SK-N-SH treated with all-trans-retinoic acid at 6 μM for 48 hours (cell line): ENCODE data around the gene NFXL1.

Experiments used
- ATAC-seq: fragments of 200-7000 bp; cut with Tn5 transposase; 3 replicates; pipeline ENCODE4 v1.9.1; 2020; ENCODE audit warnings: mild to moderate bottlenecking, moderate library complexity
- ARNTL ChIP-seq: fragments of 450-650 bp; formaldehyde crosslinking; IDR thresholded peaks from 2 replicates; pipeline ENCODE4 v1.5.0; 2020; ENCODE audit warnings: low read depth, mild to moderate bottlenecking, moderate library complexity, borderline replicate concordance
- BACH2 ChIP-seq: fragments of 250-450 bp; sonication (Bioruptor Pico); IDR thresholded peaks from 2 replicates; pipeline ENCODE4 v1.9.0; 2021; ENCODE audit warnings: mild to moderate bottlenecking, borderline replicate concordance
- CSDC2 ChIP-seq: fragments of 250-450 bp; sonication (Bioruptor Pico); IDR thresholded peaks from 2 replicates; pipeline ENCODE4 v1.5.0; 2020; ENCODE audit warnings: mild to moderate bottlenecking, moderate library complexity
- CSRNP3 ChIP-seq: fragments of 250-450 bp; sonication (Bioruptor Pico); IDR thresholded peaks from 2 replicates; pipeline ENCODE4 v1.5.1; 2021; ENCODE audit warnings: mild to moderate bottlenecking, moderate library complexity
- ESRRG ChIP-seq: fragments of 250-450 bp; sonication (Bioruptor Pico); IDR thresholded peaks from 2 replicates; pipeline ENCODE4 v1.6.1; 2021; ENCODE audit warnings: mild to moderate bottlenecking
- GLIS3 ChIP-seq: fragments of 250-450 bp; sonication (Bioruptor Pico); IDR thresholded peaks from 2 replicates; pipeline ENCODE4 v1.5.0; 2020; ENCODE audit warnings: mild to moderate bottlenecking, moderate library complexity
- ISL1 ChIP-seq: fragments of 250-450 bp; sonication (Bioruptor Pico); IDR thresholded peaks from 2 replicates; pipeline ENCODE4 v2.1.2; 2022; ENCODE audit warnings: mild to moderate bottlenecking, moderate library complexity
- OSR1 ChIP-seq: fragments of 250-450 bp; sonication (Bioruptor Pico); IDR thresholded peaks from 2 replicates; pipeline ENCODE4 v1.8.0; 2022; ENCODE audit warnings: moderate library complexity, mild to moderate bottlenecking, inconsistent platforms
- POU6F1 ChIP-seq: fragments of 250-450 bp; sonication (Bioruptor Pico); IDR thresholded peaks from 2 replicates; pipeline ENCODE4 v1.8.0; 2021; ENCODE audit warnings: low read depth, mild to moderate bottlenecking, moderate library complexity, borderline replicate concordance
- PPARA ChIP-seq: fragments of 250-450 bp; sonication (Bioruptor Pico); IDR thresholded peaks from 2 replicates; pipeline ENCODE4 v1.5.0; 2020; ENCODE audit warnings: mild to moderate bottlenecking, borderline replicate concordance
- RARB ChIP-seq: fragments of 250-450 bp; sonication (Bioruptor Pico); IDR thresholded peaks from 2 replicates; pipeline ENCODE4 v1.8.0; 2021; ENCODE audit warnings: mild to moderate bottlenecking, moderate library complexity
- SNAI2 ChIP-seq: fragments of 250-450 bp; sonication (Bioruptor Pico); IDR thresholded peaks from 2 replicates; pipeline ENCODE4 v1.5.0; 2020; ENCODE audit warnings: mild to moderate bottlenecking, moderate library complexity
- TCF4 ChIP-seq: fragments of 250-450 bp; sonication (Bioruptor Pico); IDR thresholded peaks from 2 replicates; pipeline ENCODE4 v1.8.0; 2021; ENCODE audit warnings: mild to moderate bottlenecking, moderate library complexity, borderline replicate concordance
- TOX ChIP-seq: fragments of 250-450 bp; sonication (Bioruptor Pico); IDR thresholded peaks from 2 replicates; pipeline ENCODE4 v1.8.0; 2021; ENCODE audit warnings: mild to moderate bottlenecking, moderate library complexity, borderline replicate concordance
- ZC3H10 ChIP-seq: fragments of 250-450 bp; sonication (Bioruptor Pico); IDR thresholded peaks from 2 replicates; pipeline ENCODE4 v1.5.1; 2021; ENCODE audit warnings: mild to moderate bottlenecking, moderate library complexity
- ZFP3 ChIP-seq: fragments of 250-450 bp; sonication (Bioruptor Pico); IDR thresholded peaks from 2 replicates; pipeline ENCODE4 v1.5.0; 2020; ENCODE audit warnings: mild to moderate bottlenecking, moderate library complexity
- ZFP30 ChIP-seq: fragments of 450-650 bp; formaldehyde crosslinking; IDR thresholded peaks from 2 replicates; pipeline ENCODE4 v1.5.0; 2022; ENCODE audit warnings: mild to moderate bottlenecking, moderate library complexity
- ZNF565 ChIP-seq: fragments of 450-650 bp; formaldehyde crosslinking; conservative IDR thresholded peaks from 2 replicates; pipeline ENCODE4 v1.5.0; 2020; ENCODE audit warnings: low read depth, mild to moderate bottlenecking, moderate library complexity
- ZNF70 ChIP-seq: fragments of 450-650 bp; formaldehyde crosslinking; IDR thresholded peaks from 2 replicates; pipeline ENCODE4 v1.5.0; 2020; ENCODE audit warnings: mild to moderate bottlenecking, moderate library complexity
- ZNF8 ChIP-seq: fragments of 450-650 bp; formaldehyde crosslinking; IDR thresholded peaks from 2 replicates; pipeline ENCODE4 v1.5.0; 2020; ENCODE audit warnings: mild to moderate bottlenecking, moderate library complexity
- TF ChIP-seq, protein P1 (sequence below): fragments of 250-450 bp; sonication (Bioruptor Pico); IDR thresholded peaks from 2 replicates; pipeline ENCODE4 v1.8.0; 2020; ENCODE audit warnings: mild to moderate bottlenecking, moderate library complexity, borderline replicate concordance
- TF ChIP-seq, protein P2 (sequence below): fragments of 250-450 bp; sonication (Bioruptor Pico); IDR thresholded peaks from 2 replicates; pipeline ENCODE4 v1.5.0; 2020; ENCODE audit warnings: mild to moderate bottlenecking, moderate library complexity
- TF ChIP-seq, protein P3 (sequence below): fragments of 250-450 bp; sonication (Bioruptor Pico); IDR thresholded peaks from 2 replicates; pipeline ENCODE4 v1.5.1; 2020; ENCODE audit warnings: low read depth, mild to moderate bottlenecking, moderate library complexity

The NFXL1 gene

GRCh38 chr4:47858006-47858405, 56.4 kb downstream of the NFXL1 start:
- TF ChIP-seq CSRNP3 (CRISPR knock-in tag) (no peak), BACH2 (no peak), ISL1 (CRISPR knock-in tag) (no peak), OSR1 (CRISPR knock-in tag) (no peak), ZNF565 (CRISPR knock-in tag) (no peak), PPARA (CRISPR knock-in tag) (no peak), SNAI2 (CRISPR knock-in tag) (no peak), ZFP3 (CRISPR knock-in tag) (no peak), CSDC2 (CRISPR knock-in tag) (no peak), ESRRG (no peak), ARNTL (no peak), TOX (CRISPR knock-in tag) (no peak), ZNF70 (CRISPR knock-in tag) (no peak), TCF4 (CRISPR knock-in tag) (no peak), ZFP30 (no peak), ZC3H10 (no peak)
- TF ChIP-seq, protein P1, sequence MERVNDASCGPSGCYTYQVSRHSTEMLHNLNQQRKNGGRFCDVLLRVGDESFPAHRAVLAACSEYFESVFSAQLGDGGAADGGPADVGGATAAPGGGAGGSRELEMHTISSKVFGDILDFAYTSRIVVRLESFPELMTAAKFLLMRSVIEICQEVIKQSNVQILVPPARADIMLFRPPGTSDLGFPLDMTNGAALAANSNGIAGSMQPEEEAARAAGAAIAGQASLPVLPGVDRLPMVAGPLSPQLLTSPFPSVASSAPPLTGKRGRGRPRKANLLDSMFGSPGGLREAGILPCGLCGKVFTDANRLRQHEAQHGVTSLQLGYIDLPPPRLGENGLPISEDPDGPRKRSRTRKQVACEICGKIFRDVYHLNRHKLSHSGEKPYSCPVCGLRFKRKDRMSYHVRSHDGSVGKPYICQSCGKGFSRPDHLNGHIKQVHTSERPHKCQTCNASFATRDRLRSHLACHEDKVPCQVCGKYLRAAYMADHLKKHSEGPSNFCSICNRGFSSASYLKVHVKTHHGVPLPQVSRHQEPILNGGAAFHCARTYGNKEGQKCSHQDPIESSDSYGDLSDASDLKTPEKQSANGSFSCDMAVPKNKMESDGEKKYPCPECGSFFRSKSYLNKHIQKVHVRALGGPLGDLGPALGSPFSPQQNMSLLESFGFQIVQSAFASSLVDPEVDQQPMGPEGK: no peak
- TF ChIP-seq, protein P2, sequence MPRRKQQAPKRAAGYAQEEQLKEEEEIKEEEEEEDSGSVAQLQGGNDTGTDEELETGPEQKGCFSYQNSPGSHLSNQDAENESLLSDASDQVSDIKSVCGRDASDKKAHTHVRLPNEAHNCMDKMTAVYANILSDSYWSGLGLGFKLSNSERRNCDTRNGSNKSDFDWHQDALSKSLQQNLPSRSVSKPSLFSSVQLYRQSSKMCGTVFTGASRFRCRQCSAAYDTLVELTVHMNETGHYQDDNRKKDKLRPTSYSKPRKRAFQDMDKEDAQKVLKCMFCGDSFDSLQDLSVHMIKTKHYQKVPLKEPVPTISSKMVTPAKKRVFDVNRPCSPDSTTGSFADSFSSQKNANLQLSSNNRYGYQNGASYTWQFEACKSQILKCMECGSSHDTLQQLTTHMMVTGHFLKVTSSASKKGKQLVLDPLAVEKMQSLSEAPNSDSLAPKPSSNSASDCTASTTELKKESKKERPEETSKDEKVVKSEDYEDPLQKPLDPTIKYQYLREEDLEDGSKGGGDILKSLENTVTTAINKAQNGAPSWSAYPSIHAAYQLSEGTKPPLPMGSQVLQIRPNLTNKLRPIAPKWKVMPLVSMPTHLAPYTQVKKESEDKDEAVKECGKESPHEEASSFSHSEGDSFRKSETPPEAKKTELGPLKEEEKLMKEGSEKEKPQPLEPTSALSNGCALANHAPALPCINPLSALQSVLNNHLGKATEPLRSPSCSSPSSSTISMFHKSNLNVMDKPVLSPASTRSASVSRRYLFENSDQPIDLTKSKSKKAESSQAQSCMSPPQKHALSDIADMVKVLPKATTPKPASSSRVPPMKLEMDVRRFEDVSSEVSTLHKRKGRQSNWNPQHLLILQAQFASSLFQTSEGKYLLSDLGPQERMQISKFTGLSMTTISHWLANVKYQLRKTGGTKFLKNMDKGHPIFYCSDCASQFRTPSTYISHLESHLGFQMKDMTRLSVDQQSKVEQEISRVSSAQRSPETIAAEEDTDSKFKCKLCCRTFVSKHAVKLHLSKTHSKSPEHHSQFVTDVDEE (CRISPR knock-in tag): no peak
- TF ChIP-seq, all 23 proteins: peak for 0
- ATAC-seq: no peak

GRCh38 chr4:47856713-47857112, 57.7 kb downstream of the NFXL1 start:
- ATAC-seq: no peak
- no peak for TF ChIP-seq ZC3H10
- no peak for TF ChIP-seq ZNF70 (CRISPR knock-in tag)
- no peak for TF ChIP-seq RARB (CRISPR knock-in tag)
- TF ChIP-seq BACH2: no peak
- no peak for TF ChIP-seq POU6F1 (CRISPR knock-in tag)
- TF ChIP-seq TOX (CRISPR knock-in tag): no peak
- TF ChIP-seq, protein P3, sequence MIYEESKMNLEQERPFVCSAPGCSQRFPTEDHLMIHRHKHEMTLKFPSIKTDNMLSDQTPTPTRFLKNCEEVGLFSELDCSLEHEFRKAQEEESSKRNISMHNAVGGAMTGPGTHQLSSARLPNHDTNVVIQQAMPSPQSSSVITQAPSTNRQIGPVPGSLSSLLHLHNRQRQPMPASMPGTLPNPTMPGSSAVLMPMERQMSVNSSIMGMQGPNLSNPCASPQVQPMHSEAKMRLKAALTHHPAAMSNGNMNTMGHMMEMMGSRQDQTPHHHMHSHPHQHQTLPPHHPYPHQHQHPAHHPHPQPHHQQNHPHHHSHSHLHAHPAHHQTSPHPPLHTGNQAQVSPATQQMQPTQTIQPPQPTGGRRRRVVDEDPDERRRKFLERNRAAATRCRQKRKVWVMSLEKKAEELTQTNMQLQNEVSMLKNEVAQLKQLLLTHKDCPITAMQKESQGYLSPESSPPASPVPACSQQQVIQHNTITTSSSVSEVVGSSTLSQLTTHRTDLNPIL (CRISPR knock-in tag): no peak
- no peak for TF ChIP-seq CSRNP3 (CRISPR knock-in tag)
- no peak for TF ChIP-seq ZFP30
- TF ChIP-seq ZNF8 (CRISPR knock-in tag): no peak
- no peak for TF ChIP-seq GLIS3 (CRISPR knock-in tag)
- TF ChIP-seq PPARA (CRISPR knock-in tag): no peak
